GM18511 (cell line): ENCODE measurements around the gene RELL2.
A peak's percentile ranks its signal among the peaks of the same experiment; 100 is the strongest.

Experiments
- ATAC-seq: cut with Tn5 transposase; IDR thresholded peaks from one replicate; pipeline ENCODE4 v1.9.1; 2021; ENCODE audit warnings: mild to moderate bottlenecking, moderate library complexity; ENCODE audit not compliant: unreplicated experiment

RELL2 gene

GRCh38 chr5:141618804-141619554 lies 17.8 kb upstream of the RELL2 start, which contains the start of gene DIAPH1:
TSS of gene DIAPH1 (minus strand) at chr5:141619000. CDS start at chr5:141618914, 86 bp downstream.
- ATAC-seq, result peak; percentile 84

GRCh38 chr5:141623186-141623585 lies 13.6 kb upstream of the RELL2 start:
- peak; percentile 53 for ATAC-seq

DNA sequence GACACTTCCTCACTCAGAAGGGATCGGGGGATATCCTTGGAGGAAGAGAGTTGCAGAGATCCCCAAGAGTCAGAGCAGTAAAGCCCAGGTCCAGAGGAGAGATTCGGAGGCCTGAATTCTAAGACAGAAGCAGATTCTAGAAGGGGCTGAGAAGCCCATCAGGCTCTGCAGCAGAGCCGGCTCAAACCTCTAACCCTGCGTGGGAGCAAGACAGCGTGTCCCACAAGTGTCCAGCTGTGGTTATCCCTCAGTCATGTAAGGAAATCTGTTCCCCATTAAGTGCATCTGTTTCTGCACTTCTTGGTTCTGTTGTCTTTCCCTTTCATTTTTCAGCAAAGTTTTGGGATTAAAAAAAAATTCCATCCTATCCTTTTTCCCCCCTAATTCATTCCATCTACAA lies 13.2 kb upstream of the RELL2 start:
- ATAC-seq, result no peak

- no peak for ATAC-seq
Measured at GRCh38 chr5:141628175-141628788, 8.5 kb upstream of the RELL2 start.

DNA sequence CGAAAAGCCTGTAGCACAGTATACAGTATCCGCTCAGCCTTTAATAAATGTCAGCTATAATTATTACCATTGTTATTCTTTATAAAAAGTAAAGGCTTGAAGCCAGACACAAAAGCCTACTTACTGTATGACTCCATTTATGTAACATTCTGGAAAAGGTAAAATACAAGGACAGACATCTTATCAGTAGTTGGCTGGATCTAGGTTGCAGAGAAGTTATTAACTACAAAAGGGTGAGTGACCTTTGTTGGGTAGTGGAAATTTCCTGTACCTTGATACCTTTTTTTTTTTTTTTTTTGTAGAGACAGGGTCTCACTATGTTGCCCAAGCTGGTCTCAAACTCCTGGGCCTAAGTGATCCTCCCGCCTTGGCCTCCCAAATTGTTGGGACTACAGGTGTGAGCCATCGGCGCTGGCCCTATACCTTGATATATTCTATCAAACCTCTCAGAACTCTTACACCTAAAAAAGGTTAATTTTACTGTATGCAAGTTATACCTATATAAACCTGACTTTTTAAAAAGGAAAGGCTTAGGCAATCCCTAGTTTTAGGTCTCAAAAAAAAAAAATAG lies 6.1 kb upstream of the RELL2 start:
- ATAC-seq, result no peak

- ATAC-seq, result no peak
Measured at GRCh38 chr5:141632650-141633049, 4.1 kb upstream of the RELL2 start.

DNA sequence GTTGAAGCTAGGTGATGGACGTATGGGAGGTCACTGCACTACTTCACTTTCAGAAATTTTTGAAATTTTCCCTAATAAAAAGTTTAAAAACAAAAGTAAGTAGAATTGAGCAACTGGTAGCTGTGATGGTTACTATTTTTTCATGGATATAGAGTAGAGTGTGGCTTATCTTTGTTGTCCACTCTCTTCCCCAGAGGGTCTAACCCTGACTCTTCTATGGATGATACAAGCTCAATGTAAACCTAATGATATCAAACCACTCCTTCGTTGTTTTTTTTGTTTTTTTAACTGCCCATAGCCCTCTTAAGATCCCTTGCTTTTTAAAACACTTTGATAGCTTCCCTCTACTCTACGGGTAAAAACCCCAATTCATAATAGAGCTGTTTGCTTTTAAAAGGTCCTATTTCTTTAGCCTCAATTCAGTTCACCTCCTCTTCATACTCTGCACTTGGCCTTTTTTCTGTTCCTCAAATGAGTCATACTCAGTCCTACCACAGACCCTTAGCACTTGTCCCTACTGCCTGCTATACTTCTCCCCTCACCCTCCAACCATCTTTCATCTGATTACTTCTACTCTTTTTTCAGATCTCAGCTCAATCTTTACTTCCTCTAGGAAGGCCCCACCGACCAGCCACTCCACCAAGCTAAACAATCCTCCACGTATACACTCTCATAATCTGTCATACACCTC lies 2.8 kb upstream of the RELL2 start:
- peak; percentile 65 for ATAC-seq

DNA sequence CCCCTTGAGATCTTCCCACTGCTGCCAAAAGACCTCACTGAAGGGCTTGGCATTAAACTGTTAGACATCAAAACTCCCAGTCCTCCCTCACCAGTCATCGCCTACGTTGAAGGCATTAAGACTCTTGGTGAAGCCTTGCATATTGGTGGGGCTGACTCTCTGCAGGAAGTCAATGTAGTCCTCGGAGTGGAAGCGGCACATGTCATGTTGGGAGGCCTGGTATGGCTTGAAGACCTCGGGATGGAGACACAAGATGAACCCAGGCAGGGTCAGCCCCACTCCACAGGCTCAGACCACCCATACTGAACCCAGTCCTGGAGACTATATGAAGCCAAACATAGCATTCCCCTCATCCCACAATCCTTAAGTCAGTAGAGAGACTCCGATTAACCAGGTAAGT lies 2.1 kb upstream of the RELL2 start:
- no peak for ATAC-seq

DNA sequence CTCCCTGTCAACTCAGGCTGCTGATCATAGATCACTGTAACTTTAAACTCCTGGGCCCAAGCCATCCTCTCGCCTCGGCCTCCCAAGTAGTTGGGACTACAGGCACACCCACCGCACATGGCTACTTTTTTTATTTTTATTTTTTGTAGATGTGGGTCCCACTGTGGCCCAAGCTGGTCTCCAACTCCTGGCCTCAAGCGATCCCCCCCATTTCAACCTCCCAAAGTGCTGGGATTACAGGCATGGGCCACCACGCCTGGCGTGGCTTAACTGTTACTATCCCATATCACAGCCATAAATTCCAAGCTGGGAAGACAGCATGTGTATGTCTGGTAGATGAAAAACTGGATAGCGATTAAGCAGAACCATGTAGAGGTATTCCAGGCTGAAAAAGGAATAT lies 1.2 kb upstream of the RELL2 start:
- no peak for ATAC-seq

DNA sequence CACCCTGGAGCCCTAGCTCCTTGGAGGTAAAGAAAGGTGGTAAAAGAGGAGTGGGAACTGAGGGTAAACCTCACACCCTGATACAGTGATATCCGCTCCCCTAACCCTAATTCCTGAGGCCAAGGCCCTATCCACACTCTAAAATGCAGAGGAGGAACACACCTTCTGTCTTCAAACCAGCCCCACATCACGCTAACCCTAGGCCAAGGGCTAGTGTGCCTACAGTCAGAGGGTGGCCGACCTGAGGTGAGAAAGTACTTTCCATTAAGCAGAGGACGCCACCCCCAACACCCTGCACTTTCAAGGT lies 738 bp upstream of the RELL2 start:
- no peak for ATAC-seq

DNA sequence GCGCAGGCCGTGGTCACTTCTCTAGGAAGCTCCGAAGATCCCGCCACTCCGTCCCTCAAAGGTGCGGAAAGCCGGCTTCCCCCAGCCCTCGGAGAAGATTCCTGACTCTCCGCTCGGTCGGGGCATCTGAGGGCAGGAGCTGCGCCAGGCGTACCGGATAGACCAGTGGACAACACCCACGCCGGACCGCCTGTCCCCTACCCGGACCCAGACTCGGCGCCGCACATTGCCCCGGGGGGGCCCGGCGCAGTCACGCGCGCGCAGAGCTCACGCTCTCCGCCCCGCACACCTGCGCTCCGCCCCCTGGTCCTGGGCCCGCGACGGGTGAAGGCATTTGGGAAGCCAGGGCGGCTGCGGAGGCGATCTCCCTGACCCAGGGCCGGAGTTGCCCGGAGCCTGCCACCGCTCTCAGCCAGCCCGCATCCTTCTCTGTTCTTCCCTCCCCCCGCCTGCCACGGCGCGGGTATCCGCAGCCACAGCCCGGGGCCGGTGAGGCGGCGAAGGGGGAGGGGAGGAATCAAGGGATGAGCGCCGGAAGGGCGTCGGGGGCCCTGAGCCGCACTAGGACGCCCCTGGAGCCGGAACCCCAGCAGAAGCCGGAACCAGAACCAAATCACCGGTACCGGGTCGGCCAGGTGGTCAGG lies 448 bp downstream of the RELL2 start:
- ATAC-seq, result peak; percentile 31

GRCh38 chr5:141637767-141638419 lies 1.1 kb downstream of the RELL2 start:
- ATAC-seq, result peak; percentile 25

DNA sequence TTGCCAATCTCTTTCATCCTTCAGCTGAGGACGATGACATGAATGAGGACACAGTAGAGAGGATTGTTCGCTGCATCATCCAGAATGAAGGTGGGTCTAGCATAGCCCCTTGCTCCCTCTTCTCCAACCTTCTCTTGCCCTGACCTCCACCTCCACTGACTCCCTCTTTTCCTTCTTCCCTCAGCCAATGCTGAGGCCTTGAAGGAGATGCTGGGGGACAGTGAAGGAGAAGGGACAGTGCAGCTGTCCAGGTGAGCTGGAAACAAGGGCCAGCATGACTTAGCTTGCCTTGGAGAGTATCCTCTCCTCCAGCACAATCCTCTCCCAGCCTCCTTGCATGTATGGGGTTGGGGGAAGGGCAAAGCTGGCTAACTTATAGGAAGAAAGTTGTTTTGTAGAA lies 2.0 kb downstream of the RELL2 start:
- ATAC-seq, result no peak

GRCh38 chr5:141639357-141640050 lies 2.7 kb downstream of the RELL2 start:
- no peak for ATAC-seq

DNA sequence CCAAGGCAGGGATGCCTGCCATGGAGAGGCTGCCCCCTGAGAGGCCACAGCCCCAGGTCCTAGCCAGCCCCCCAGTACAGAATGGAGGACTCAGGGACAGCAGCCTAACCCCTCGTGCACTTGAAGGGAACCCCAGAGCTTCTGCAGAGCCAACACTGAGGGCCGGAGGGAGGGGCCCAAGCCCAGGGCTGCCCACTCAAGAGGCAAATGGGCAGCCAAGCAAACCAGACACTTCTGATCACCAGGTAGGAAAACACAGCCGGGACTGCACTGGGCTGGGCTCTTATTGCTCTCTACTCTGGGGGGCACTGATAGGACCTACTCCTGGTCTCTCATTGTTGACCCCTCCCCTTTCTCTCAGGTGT lies 3.2 kb downstream of the RELL2 start:
- ATAC-seq, result no peak

DNA sequence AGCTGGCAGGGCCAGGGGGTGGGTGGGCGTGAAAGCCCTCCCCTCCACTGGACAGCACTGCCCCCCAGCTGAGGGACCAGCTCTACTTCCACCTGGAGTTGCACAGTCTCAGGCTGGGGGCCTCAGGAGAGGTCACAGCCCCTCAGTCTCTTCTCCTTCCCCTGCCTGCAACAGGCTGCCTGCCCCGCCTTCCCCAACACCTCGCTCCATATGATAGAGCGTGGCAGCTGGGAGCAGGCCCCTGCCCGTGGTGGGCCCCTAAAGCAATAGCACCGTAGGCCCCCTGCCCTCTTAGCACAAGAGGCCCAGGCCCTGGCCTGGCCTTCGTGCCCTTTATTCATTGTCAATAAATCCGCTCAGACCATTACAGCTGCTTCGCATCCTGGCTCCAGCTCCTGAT lies 3.9 kb downstream of the RELL2 start:
- no peak for ATAC-seq

- ATAC-seq, result peak; percentile 48
Measured at GRCh38 chr5:141641634-141642267, 5.0 kb downstream of the RELL2 start.

DNA sequence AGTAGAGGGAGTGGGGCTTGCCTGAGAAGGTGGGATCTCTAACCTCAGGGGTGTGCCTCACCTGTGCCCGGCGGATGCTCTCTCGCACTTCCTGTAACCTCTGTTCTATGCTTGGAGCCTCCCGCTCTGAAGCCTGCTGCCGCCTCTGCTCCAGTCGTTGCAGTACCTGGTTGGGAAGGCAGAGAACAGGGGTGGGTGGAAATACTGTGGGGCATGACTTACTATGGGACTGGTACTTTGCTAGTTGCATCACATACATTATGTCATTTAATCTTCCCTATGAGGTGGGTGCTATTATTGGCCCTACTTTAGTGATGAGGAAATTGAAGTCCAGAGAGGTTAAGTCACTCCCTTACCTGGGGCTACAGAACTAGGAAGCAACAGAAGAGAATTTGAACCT lies 9.2 kb downstream of the RELL2 start:
- ATAC-seq, result no peak

- ATAC-seq, result no peak
Measured at GRCh38 chr5:141647242-141647641, 10.4 kb downstream of the RELL2 start.

GRCh38 chr5:141647851-141648250 lies 11.1 kb downstream of the RELL2 start:
- no peak for ATAC-seq
